OCI-LY3 (cell line): ENCODE measurements around the gene GRIFIN.

Experiments used
- H2AFZ ChIP-seq: fragments of 200-600, 300-600 bp; shearing (Covaris generic); 2 replicates; pipeline ENCODE4 v1.6.0; 2014; ENCODE audit warnings: antibody characterized with exemption, low read depth, low read length
- H3K27ac ChIP-seq: fragments of 200-600, 300-600 bp; sonication (generic); 2 replicates; pipeline ENCODE4 v1.5.1; 2014; ENCODE audit warnings: mild to moderate bottlenecking, low read length, moderate library complexity, mixed read lengths
- H3K27me3 ChIP-seq: fragments of 200-600, 300-600 bp; sonication (generic); 2 replicates; pipeline ENCODE4 v1.6.1; 2014; ENCODE audit warnings: low read depth, low read length, mixed read lengths
- H3K36me3 ChIP-seq: fragments of 200-600, 300-600 bp; sonication (generic); replicated peaks from 2 replicates; pipeline ENCODE3; 2014; ENCODE audit warnings: low read depth, low read length, mixed read lengths
- H3K4me1 ChIP-seq: fragments of 300-600, 200-600 bp; sonication (generic); 2 replicates; pipeline ENCODE4 v1.6.1; 2014; ENCODE audit warnings: low read length, mixed read lengths
- H3K4me2 ChIP-seq: fragments of 200-600, 300-600 bp; sonication (generic); 2 replicates; pipeline ENCODE4 v1.6.1; 2014; ENCODE audit warnings: low read length, mixed read lengths
- H3K4me3 ChIP-seq: fragments of 300-600, 200-600 bp; sonication (generic); 2 replicates; pipeline ENCODE4 v1.5.1; 2014; ENCODE audit warnings: antibody characterized with exemption, mild to moderate bottlenecking, low read length, moderate library complexity
- H3K79me2 ChIP-seq: fragments of 300-600, 200-600 bp; shearing (Covaris generic); 2 replicates; pipeline ENCODE4 v1.6.1; 2014; ENCODE audit warnings: mild to moderate bottlenecking, low read length, mixed read lengths
- H3K9ac ChIP-seq: fragments of 300-600, 200-600 bp; shearing (Covaris generic); 2 replicates; pipeline ENCODE4 v1.6.0; 2014; ENCODE audit warnings: mild to moderate bottlenecking, low read length, moderate library complexity
- H3K9me3 ChIP-seq: fragments of 200-600, 300-600 bp; shearing (Covaris generic); 2 replicates; pipeline ENCODE4 v1.6.1; 2014; ENCODE audit warnings: low read length, mixed read lengths; ENCODE audit not compliant: insufficient read depth
- H4K20me1 ChIP-seq: fragments of 200-600, 300-600 bp; sonication (generic); 2 replicates; pipeline ENCODE4 v1.6.1; 2016; ENCODE audit warnings: low read length, mixed read lengths; ENCODE audit not compliant: insufficient read depth
- CTCF ChIP-seq: fragments of 200-600, 300-600 bp; sonication (generic); IDR thresholded peaks from 2 replicates; pipeline ENCODE4 v1.5.1; 2014; ENCODE audit warnings: antibody characterized with exemption, low read length, low read depth
- EZH2phosphoT487 ChIP-seq: fragments of 200-600 bp; shearing (Covaris generic); IDR thresholded peaks from 2 replicates; pipeline ENCODE4 v1.6.1; 2018; ENCODE audit warnings: antibody characterized with exemption, mixed run types, low read depth

The GRIFIN gene

GRCh38 chr7:2520761-2521290 lies 44.6 kb upstream of the GRIFIN start:
- TF ChIP-seq EZH2phosphoT487 (no peak), CTCF (no peak)
- Histone ChIP-seq H3K4me1 (peaks cover 55% of the 10 kb centered on the region), H3K9ac (peak overlapping the region; percentile 78), H3K4me3 (peak overlapping the region; percentile 100), H3K36me3 (peaks cover 26% of the 10 kb centered on the region), H3K9me3 (no peaks in the 10 kb centered on the region), H3K27ac (peak overlapping the region; percentile 88), H3K4me2 (peak overlapping the region; percentile 97), H3K79me2 (peaks cover 58% of the 10 kb centered on the region), H4K20me1 (peaks cover 43% of the 10 kb centered on the region), H2AFZ (no peak overlapping the region), H3K27me3 (no peaks in the 10 kb centered on the region)

GRCh38 chr7:2520131-2520760 lies 44.0 kb upstream of the GRIFIN start:
- peak overlapping the region; percentile 97 for H3K4me2 ChIP-seq
- peaks cover 37% of the 10 kb centered on the region for H4K20me1 ChIP-seq
- H3K4me3 ChIP-seq, result peak overlapping the region; percentile 100
- H3K36me3 ChIP-seq, result peaks cover 20% of the 10 kb centered on the region
- H3K9me3 ChIP-seq, result no peaks in the 10 kb centered on the region
- H3K79me2 ChIP-seq, result peaks cover 56% of the 10 kb centered on the region
- peak overlapping the region; percentile 88 for H3K27ac ChIP-seq
- peaks cover 49% of the 10 kb centered on the region for H3K4me1 ChIP-seq
- H2AFZ ChIP-seq, result no peak overlapping the region
- H3K9ac ChIP-seq, result peak overlapping the region; percentile 78
- H3K27me3 ChIP-seq, result no peaks in the 10 kb centered on the region
- TF ChIP-seq EZH2phosphoT487 (no peak), CTCF (no peak)

- Histone ChIP-seq H4K20me1 (peaks cover 28% of the 10 kb centered on the region), H3K27me3 (no peaks in the 10 kb centered on the region), H3K4me1 (peaks cover 40% of the 10 kb centered on the region), H3K4me2 (peak within 1 kb of the TSS; percentile 99), H3K9me3 (no peaks in the 10 kb centered on the region), H3K9ac (peak within 1 kb of the TSS; percentile 89), H3K36me3 (peaks cover 16% of the 10 kb centered on the region), H3K4me3 (peak within 1 kb of the TSS; percentile 100), H2AFZ (no peak within 1 kb of the TSS), H3K27ac (peak within 1 kb of the TSS; percentile 88), H3K79me2 (peaks cover 47% of the 10 kb centered on the region)
- TF ChIP-seq EZH2phosphoT487 (no peak), CTCF (no peak)
Measured at GRCh38 chr7:2519119-2519930, 43.1 kb upstream of the GRIFIN start, which contains the start of gene LFNG. TSS of gene LFNG (plus strand) at chr7:2519774. CDS start at chr7:2519862, 88 bp downstream.

- no peak for TF ChIP-seq CTCF
- TF ChIP-seq EZH2phosphoT487, result no peak
- peaks cover 34% of the 10 kb centered on the region for H3K4me1 ChIP-seq
- H3K27ac ChIP-seq, result peak overlapping the region; percentile 71
- H4K20me1 ChIP-seq, result peaks cover 22% of the 10 kb centered on the region
- H3K36me3 ChIP-seq, result peaks cover 14% of the 10 kb centered on the region
- no peaks in the 10 kb centered on the region for H3K27me3 ChIP-seq
- H3K4me2 ChIP-seq, result peak overlapping the region; percentile 99
- H3K4me3 ChIP-seq, result peak overlapping the region; percentile 87
- no peaks in the 10 kb centered on the region for H3K9me3 ChIP-seq
- H3K79me2 ChIP-seq, result peaks cover 41% of the 10 kb centered on the region
- peak overlapping the region; percentile 89 for H3K9ac ChIP-seq
- no peak overlapping the region for H2AFZ ChIP-seq
Measured at GRCh38 chr7:2518737-2519118, 42.5 kb upstream of the GRIFIN start.
